Activated naive CD4-positive, alpha-beta T cell treated with anti-CD3 and anti-CD28 coated beads, Interleukin-2, amount 50 U/mL, for 72 hours (primary cell): ENCODE measurements around the gene CCL5. TPM values are rescaled to one million over a fixed set of nuclear protein-coding genes. Genes with fewer than 3 reads are reported as not detected.
"Not testable (repeated sequence)": the region's sequence is repeated elsewhere in the genome, so short reads cannot be mapped to it uniquely, and the experiment has no call there.

Experiments used
- ATAC-seq, 2 donors: fragments of 150-1000 bp; cut with Tn5 transposase; 2 replicates each; pipeline ENCODE4 v1.10.0; 2021; ENCODE audit warnings: mild to moderate bottlenecking in 2 of 2, moderate library complexity in 2 of 2
- DNase-seq, 2 donors: peaks; one replicate each; pipeline ENCODE4 v3.0.0; 2021 to 2022; ENCODE audit warnings: low spot score in 2 of 2
- H3K27ac Mint-ChIP-seq, 2 donors: one replicate each; pipeline ENCODE4 v1.8.0; 2022; ENCODE audit warnings: mild to moderate bottlenecking in 2 of 2, mixed read lengths in 2 of 2
- H3K36me3 Mint-ChIP-seq, 2 donors: one replicate each; pipeline ENCODE4 v1.8.0; 2022; ENCODE audit warnings: mixed read lengths in 2 of 2
- H3K9me3 Mint-ChIP-seq, 2 donors: one replicate each; pipeline ENCODE4 v1.8.0; 2022; ENCODE audit warnings: mixed read lengths in 2 of 2
- total RNA-seq, 2 donors: library from RNA; stranded (reverse); gene quantifications; one replicate each; pipeline ENCODE4 v1.2.3, GENCODE V29; 2022

CCL5 gene
- total RNA-seq, 2 donors from 2014 or later: 13.1 to 14.7 TPM

DNA sequence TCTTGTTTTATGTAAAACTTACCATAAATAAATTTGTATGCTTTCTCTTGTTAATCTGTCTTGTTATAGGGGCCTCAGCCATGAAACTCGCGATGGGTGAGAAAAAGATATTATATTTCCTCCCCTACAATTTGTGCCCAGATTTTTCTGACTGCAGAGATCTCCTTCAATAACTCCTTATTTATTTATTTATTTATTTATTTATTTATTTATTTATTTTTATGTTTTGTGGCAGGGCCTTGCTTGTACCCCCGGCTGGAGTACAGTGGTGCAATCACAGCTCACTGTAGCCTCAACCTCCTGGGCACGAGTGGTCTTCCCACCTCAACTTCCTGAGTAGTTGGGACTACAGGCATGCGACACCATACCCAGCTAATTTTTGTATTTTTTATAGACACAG, 23.3 kb upstream of the CCL5 start:
- no peaks in the 10 kb centered on the region for H3K9me3 Mint-ChIP-seq
- DNase-seq (no peak), ATAC-seq (no peak)
- no peaks in the 10 kb centered on the region for H3K36me3 Mint-ChIP-seq
- H3K27ac Mint-ChIP-seq: no peak overlapping the region

DNA sequence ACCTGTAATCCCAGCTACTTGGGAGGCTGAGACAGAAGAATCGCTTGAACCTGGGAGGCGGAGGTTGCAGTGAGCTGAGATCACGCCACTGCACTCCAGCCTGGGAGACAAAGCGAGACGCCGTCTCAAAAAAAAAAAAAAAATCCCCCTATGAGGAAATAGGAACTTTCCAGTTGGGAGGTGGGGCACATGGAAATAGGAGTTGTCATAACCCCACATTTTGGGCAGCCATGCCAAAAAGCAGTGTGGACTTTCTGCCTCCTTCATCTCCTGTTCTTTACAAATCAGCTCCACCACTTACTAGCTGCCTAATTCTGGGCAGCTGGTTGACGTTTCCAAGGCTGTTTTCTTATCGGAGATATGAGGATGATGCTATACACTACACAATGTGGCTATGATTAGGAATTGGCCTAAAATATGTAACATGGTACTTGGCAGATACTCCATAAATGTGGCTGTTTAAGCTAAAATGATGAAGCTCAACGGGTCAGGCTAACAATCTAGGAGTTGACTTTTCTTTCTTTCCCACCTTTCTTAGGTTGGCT, 21.5 kb upstream of the CCL5 start:
- Mint-ChIP-seq H3K36me3 (no peaks in the 10 kb centered on the region), H3K9me3 (no peaks in the 10 kb centered on the region), H3K27ac (no peak overlapping the region)
- ATAC-seq: no peak
- peak in 1 of 2 donors; percentile 7 for DNase-seq

- Mint-ChIP-seq H3K9me3 (no peaks in the 10 kb centered on the region), H3K27ac (peak overlapping the region in 1 of 2 donors; percentile 90), H3K36me3 (no peaks in the 10 kb centered on the region)
- ATAC-seq: no peak
- DNase-seq: no peak
Observed at GRCh38 chr17:35900708-35901480, 20.7 kb upstream of the CCL5 start.

DNA sequence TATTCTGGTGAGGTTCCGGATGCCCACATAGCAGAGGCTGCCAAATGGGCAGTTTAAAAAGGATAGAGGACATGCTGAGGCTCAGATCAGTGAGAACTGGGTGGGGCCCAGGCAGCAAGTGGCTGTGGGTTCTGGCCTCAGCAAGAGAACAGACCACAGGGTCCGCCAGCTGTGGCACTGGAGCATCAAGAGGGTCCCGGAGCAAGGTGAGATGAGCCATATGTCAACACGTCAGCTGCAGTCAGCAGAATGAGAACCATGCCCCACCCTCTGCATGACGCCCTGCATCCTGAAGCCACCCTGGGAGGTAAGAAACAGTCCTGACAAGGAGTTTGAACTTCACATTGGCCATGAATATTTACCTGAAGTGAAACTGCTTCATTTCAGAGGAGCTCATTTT, 20.1 kb upstream of the CCL5 start:
- Mint-ChIP-seq H3K27ac (peak overlapping the region in 1 of 2 donors; percentile 17), H3K9me3 (no peaks in the 10 kb centered on the region), H3K36me3 (no peaks in the 10 kb centered on the region)
- ATAC-seq (no peak), DNase-seq (no peak)

GRCh38 chr17:35898283-35899070, 18.3 kb upstream of the CCL5 start:
- Mint-ChIP-seq H3K27ac (peak overlapping the region in 1 of 2 donors; percentile 61), H3K36me3 (no peaks in the 10 kb centered on the region), H3K9me3 (no peaks in the 10 kb centered on the region)
- ATAC-seq (peak; percentile 73 to 87), DNase-seq (peak in 1 of 2 donors; percentile 21)

- not testable (repeated sequence) for H3K36me3 Mint-ChIP-seq, H3K27ac Mint-ChIP-seq, DNase-seq, H3K9me3 Mint-ChIP-seq
- ATAC-seq: peak; percentile 15 to 63
Observed at GRCh38 chr17:35897772-35898171, 17.6 kb upstream of the CCL5 start.

- DNase-seq (peak in 1 of 2 donors; percentile 59), ATAC-seq (peak; percentile 31 to 73)
- H3K36me3 Mint-ChIP-seq: no peaks in the 10 kb centered on the region
- H3K9me3 Mint-ChIP-seq: no peaks in the 10 kb centered on the region
- H3K27ac Mint-ChIP-seq: no peak overlapping the region
Observed at GRCh38 chr17:35895636-35896587, 15.8 kb upstream of the CCL5 start.

DNA sequence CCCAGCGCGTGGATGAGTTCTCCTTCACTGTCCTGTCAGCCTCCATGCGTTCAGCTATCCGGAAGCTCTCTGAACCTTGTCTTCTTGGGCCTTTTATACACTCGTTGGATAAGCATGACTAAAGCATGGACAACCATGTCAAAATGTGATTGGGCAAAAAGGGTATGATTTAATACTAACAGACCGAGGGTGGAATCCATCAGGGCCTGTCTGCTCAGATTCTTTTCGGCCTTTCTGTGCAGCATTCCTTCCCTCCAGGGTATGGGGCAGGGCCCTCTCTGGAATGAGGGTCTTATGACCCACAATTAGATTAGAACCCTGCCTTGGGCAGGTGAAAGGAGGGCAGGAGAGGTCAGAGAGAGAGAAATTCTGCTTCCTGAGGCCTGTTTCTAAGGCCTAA, 14.0 kb upstream of the CCL5 start:
- Mint-ChIP-seq H3K36me3 (no peaks in the 10 kb centered on the region), H3K27ac (no peak overlapping the region), H3K9me3 (no peaks in the 10 kb centered on the region)
- DNase-seq (no peak), ATAC-seq (no peak)

GRCh38 chr17:35893751-35894150, 13.6 kb upstream of the CCL5 start:
- H3K9me3 Mint-ChIP-seq: no peaks in the 10 kb centered on the region

GRCh38 chr17:35892091-35893035, 12.2 kb upstream of the CCL5 start:
- DNase-seq: peak in 1 of 2 donors; percentile 26
- Mint-ChIP-seq H3K36me3 (no peaks in the 10 kb centered on the region), H3K27ac (peak overlapping the region in 1 of 2 donors; percentile 30), H3K9me3 (no peaks in the 10 kb centered on the region)
- peak; percentile 50 to 61 for ATAC-seq

More at GRCh38 chr17:35893751-35894150, 13.6 kb upstream of the CCL5 start:
- Mint-ChIP-seq H3K36me3 (no peaks in the 10 kb centered on the region), H3K27ac (no peak overlapping the region)
- ATAC-seq: no peak
- no peak for DNase-seq

- DNase-seq (no peak), ATAC-seq (no peak)
- H3K27ac Mint-ChIP-seq: no peak overlapping the region
- H3K36me3 Mint-ChIP-seq: no peaks in the 10 kb centered on the region
- H3K9me3 Mint-ChIP-seq: no peaks in the 10 kb centered on the region
Observed at GRCh38 chr17:35891269-35891668, 11.1 kb upstream of the CCL5 start.

- Mint-ChIP-seq H3K36me3 (no peaks in the 10 kb centered on the region), H3K9me3 (no peaks in the 10 kb centered on the region), H3K27ac (no peak overlapping the region)
- DNase-seq (no peak), ATAC-seq (peak; percentile 35 to 66)
Observed at GRCh38 chr17:35890774-35891155, 10.6 kb upstream of the CCL5 start.

- no peaks in the 10 kb centered on the region for H3K36me3 Mint-ChIP-seq
- ATAC-seq (no peak), DNase-seq (no peak)
- peak overlapping the region; percentile 57 to 66 for H3K27ac Mint-ChIP-seq
- H3K9me3 Mint-ChIP-seq: no peaks in the 10 kb centered on the region
Observed at GRCh38 chr17:35889818-35890773, 9.9 kb upstream of the CCL5 start.

- H3K36me3 Mint-ChIP-seq: no peaks in the 10 kb centered on the region
- peak in 1 of 2 donors; percentile 24 for DNase-seq
- ATAC-seq: peak; percentile 52 to 76
- peak overlapping the region; percentile 29 to 57 for H3K27ac Mint-ChIP-seq
- no peaks in the 10 kb centered on the region for H3K9me3 Mint-ChIP-seq
Observed at GRCh38 chr17:35889241-35889640, 9.1 kb upstream of the CCL5 start.
